NCI-H446 (cell line): ENCODE data around the gene UBALD1.

Source experiments
- DNase-seq, 2 experiments: peaks; one replicate each; lab custom pipeline; 2025; lab: John Stamatoyannopoulos, UW

UBALD1 gene

DNA sequence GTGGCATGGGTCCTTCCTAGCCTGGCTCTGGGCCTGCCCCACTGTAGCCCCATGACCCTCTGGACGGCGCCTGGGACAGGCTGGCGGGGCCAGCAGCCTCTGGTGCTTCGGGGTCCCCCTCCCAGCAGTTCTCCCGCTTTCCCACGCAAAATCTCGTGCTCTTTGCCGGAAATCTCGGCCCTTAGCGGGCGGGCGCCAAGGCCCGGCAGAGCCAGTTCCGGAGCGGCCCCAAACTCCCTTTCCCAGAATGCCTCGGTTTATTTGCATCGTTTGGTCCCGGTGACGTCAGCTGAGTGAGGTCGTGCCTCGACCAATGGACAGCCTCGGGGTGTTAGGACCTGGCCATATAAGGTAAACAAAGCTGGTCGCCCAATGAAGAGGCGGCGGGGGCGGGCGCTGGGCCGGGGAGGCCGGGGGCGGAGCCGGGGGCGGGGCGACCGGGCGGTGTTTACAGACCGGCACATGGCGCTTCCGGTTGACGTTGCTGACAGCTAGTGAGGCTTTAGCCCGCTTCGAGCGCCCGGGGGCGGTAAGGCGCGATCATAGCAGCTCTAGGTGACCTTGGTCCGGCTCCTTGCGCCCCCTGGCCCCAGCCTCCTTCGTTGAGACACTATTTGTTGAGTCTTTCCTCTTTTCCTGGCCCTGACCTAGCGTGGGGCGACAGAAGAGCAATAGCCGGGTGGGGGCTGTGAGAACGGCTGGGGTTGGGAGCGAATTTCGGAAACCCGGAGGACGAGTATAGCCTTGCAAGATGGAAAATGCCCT is 1.5 kb upstream of the UBALD1 start:
- DNase-seq: peak; percentile 99

DNA sequence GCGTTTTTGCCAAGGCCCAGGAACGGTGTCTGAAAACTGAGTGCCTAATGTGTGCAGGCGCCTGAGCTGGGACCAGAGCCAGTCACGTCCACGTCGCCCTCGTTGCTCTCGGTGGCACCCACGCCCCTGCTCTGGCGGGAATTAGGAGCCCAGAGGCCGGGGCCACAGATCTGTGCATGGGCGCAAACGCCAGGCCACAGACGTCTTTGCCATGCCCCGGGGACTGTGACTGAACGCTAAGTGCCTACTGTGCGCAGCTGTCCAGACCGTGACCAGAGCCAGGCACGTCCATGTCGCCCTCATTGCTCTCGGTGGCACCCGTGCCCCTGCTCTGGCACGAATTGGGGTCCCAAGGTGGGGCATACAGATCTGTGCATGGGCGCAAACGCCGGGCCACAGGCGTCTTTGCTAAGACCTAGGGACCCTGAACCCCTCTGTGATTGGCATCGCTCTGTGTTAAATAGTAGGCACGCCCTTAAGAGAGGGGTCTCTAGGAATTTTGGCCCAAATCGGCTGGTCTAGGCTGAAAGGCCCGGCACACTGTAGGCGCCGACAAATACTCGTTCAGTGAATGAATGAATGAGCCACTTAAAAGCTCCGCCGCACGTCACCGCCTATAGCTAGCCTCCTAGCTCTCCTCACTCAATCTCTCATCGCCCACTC is 827 bp upstream of the UBALD1 start:
- no peak for DNase-seq

- peak in 1 of 2 experiments; percentile 43 for DNase-seq
Observed at GRCh38 chr16:4613636-4614570, 785 bp downstream of the UBALD1 start.

DNA sequence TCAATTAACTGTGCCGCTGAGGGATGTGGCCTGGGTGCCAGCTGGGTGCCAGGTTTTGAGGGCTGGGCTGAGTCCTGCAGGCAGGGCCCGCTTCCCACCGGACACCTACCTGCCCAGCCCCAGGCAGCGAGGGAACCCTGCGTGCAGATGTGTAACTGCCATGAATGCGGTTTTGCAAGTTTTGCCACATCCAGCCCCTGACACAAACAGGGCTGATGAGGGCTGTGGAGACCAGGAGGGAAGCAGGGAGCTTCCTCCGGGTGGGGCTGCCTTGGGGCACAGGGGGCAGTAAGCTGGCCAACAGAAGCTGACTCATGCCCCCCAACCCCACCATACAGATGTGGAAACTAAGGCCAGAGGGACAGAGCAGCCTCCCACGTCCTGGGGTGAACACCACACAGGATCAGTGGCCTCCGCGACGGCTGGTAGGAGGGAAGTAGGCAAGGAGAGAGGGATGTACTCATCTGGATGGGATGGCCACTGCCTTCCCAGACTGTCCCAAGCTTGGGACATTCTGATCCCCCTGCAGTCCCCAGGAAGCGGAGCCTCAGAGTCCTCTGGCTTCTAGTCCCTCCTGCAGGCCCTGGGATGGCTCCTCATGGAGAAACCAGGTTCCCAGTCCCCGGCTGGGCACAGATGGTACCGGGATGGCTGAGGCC is 1.6 kb downstream of the UBALD1 start:
- DNase-seq: no peak

DNA sequence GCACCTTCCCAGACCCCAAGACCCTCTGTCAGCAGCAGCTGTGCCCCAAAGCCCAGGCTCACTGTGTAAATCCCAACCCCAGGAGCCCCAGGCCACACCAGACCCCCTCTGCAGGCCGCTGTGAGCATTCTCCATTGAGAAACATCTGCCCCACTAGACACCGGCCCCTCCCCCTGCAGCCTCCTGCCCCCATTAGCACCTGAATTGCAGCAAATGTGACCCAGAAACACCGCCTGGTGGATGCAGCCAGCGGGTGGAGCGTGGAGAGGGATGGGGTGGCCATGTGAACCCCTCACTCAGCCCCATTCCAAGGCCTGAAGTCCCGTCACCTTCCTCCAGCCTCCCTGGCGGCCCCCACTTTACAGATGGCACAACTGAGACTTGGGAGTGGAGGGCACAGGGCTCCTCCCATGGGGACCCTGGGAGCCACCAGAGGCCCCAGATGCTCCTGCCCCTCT is 2.2 kb downstream of the UBALD1 start:
- DNase-seq: no peak

DNA sequence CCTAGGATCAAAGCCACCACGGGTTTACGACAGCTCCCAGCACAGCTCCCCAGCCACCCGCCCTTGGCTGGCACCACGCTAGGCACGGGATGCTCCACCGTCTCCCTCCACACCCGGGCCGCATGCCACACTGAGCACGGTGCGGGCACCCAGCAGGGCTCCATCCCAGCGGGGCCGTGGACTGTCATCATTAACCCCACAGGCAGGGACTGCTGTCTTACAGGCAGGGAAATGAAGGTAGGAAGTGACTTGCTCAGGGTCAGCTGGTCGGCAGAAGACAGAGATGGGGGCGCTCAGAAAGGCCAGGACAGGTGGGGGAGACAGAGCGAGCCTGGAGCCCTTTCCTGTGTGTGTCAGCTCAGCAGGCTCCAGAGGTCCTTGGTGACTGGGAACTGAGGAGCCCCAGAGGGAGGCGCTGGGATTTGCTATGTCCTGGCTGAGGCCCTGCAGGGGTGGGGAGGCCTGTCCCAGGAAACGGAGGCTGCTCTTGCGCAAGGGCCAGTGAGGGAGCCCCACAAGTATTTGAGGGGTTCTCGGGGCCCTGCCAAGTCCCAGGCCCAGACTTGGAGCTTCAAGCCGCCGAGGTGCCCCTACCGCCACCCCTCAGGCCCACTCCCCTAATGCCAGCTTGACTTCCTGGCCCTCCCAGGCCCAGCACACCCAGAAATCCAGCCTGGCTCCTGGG is 3.2 kb downstream of the UBALD1 start:
- no peak for DNase-seq

DNA sequence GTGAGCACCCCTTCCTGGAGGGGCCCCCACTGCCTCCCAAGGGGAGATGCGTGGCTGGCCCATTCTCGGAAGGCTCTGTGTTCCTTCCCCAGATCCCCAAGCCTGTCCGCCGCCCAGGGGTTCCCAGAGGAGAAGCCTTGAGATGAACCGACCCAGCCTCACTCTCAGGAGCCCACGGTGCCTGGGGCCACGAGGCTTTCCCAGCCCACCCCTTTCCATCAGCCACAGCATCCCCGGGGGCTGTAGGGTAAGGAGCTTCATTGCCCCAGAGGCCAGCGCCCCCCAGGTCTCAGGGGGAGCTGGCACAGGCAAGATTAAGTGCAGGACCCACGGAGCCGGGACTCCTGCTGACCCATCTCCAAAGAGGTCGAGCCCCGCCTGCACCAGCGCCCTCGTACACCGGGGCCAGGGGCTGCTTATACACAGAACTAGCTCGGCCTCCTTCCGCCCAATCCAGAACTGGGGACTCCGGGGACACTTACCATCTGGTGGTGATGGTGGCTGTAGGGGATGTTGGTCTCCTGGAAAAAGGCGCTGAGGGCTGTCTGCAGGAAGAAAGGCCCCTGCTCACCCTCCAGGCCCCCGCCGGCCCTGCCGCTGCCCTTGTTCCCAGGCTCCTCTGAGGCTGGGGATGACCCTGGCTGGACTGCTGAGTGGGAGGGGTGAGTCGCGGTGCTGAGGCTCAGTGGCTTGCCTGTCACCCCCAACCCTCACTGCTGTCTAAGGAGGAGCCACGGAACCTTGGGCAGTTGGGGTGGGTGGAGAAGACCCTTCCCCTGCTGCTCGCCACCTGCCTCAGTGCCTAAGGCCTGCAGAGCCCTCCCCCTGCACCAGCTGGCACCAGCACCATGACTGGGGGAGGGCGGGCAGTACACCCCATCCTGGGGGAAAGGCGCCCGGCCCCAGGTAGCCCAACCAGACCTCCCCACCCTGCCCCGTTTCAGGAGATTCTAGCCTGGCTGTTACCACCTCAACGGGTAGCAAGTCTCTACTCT is 4.4 kb downstream of the UBALD1 start:
- DNase-seq: no peak

GRCh38 chr16:4609200-4610010 is 5.3 kb downstream of the UBALD1 start:
- no peak for DNase-seq

- DNase-seq: no peak
Observed at GRCh38 chr16:4608704-4608980, 6.0 kb downstream of the UBALD1 start.

GRCh38 chr16:4607841-4608703 is 6.6 kb downstream of the UBALD1 start:
- DNase-seq: no peak

DNA sequence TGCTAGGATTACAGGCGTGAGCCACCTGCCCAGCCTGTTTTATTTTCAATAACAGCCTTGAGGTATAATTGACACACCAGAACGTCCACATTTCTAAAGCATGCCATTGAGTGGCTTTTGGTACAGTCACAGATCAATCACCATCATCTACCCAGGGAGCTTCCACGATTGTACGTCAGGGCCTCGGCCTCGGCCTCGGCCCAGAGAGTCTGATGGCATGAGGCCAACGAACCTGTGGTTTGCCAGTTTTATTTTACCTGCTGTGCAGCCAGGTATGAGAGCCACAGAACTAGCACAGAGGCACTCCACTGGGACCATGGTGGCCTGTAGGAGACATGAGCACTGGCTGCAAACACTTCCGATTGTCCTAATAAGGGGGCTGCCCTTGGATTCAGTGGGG is 8.3 kb downstream of the UBALD1 start:
- no peak for DNase-seq

DNA sequence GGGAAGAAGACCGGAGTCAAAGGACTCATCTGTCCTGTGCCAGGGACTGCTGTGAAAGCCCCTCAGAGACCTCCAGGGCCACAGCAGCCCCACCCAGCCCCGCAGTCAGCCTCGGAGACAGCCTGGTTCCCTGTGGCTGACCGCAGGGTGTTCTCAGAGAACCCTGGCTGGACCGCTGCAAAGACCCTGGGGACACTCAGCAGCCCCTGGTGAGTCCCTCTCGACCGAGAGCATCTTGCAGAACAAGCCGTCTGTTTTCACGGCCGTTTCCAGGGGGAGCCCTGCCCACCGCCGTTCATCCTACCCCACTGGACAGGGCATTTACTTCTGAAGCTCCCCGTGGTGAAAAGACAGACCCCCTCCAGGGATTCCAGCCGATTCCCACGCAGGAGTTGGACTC is 10.3 kb downstream of the UBALD1 start:
- no peak for DNase-seq

DNA sequence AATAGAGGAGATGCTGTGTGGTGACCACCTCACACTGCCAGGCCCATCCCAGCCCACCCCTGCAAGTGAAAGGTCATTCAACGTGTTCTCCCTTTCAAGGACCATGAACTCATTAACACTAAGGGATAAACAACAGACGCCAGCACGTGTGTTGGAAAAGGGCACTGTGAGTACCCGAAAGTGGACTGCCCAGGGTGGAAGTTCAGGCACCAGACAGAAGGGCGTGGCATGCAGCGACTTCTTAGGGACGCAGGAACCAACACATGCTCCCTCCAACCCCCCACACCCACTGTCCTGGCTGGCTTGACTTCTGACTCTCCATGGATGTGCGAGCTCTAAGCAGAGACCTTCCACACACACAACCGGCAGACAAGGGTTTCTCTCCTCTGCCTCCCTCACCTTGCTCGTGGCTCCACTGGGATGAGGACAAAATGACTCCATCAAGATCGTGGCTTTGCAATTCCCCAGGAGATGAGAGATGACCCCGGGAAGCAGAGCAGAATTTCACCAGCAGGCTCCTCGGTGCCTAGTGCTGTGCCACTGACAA is 11.0 kb downstream of the UBALD1 start:
- DNase-seq: no peak

GRCh38 chr16:4602331-4602730 is 12.4 kb downstream of the UBALD1 start:
- DNase-seq: no peak

DNA sequence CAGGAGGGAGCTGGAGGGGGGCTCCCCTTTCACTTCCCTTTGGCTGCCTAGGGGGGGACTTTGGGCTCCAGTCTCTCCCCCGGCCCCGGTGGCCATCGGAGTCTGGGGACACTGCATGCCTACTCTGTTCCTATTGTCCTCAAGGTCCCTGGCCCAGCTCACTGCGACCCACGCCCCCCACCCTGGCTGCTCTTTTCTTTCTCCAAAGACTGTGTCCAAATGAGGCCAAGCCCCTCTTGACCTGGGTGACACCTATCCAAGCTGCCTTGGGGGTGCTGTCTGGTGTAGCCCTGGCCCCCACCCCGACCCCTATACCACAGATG is 12.9 kb downstream of the UBALD1 start:
- no peak for DNase-seq

GRCh38 chr16:4601036-4601863 is 13.4 kb downstream of the UBALD1 start:
- peak; percentile 23 to 41 for DNase-seq

GRCh38 chr16:4599545-4599944 is 15.1 kb downstream of the UBALD1 start:
- no peak for DNase-seq
